OCI-LY7 (cell line): Measurements from ENCODE around the gene SIGLEC1.

Source experiments
- CTCF ChIP-seq: fragments of 200-600 bp; sonication (generic); conservative IDR thresholded peaks from 2 replicates; pipeline ENCODE4 v1.5.1; 2014; ENCODE audit warnings: mild to moderate bottlenecking, antibody characterized with exemption, low read length, moderate library complexity, mixed read lengths
- EZH2phosphoT487 ChIP-seq: fragments of 200-600 bp; sonication (generic); IDR thresholded peaks from 2 replicates; pipeline ENCODE4 v1.6.1; 2018; ENCODE audit warnings: low read depth, borderline replicate concordance, mild to moderate bottlenecking, mixed run types, antibody characterized with exemption, low read length, moderate library complexity, mixed read lengths

- TF ChIP-seq CTCF: no peak
- TF ChIP-seq EZH2phosphoT487: no peak
These were observed 22.0 kb downstream of the SIGLEC1 start for GRCh38 chr20:3690413-3690812.
